HG03558 (cell line): Measurements from ENCODE around the gene DDX50.
A peak's percentile ranks its signal among the peaks of the same experiment; 100 is the strongest.
"Not testable (repeated sequence)": the region's sequence is repeated elsewhere in the genome, so short reads cannot be mapped to it uniquely, and the experiment has no call there.

Source experiments
- ATAC-seq: cut with Tn5 transposase; IDR thresholded peaks from one replicate; pipeline ENCODE4 v1.9.1; 2021; ENCODE audit warnings: moderate number of reproducible peaks; ENCODE audit not compliant: unreplicated experiment; ENCODE audit errors: extremely low read depth

The DDX50 gene

GRCh38 chr10:68899186-68899745, 1.8 kb upstream of the DDX50 start:
- ATAC-seq: no peak

DNA sequence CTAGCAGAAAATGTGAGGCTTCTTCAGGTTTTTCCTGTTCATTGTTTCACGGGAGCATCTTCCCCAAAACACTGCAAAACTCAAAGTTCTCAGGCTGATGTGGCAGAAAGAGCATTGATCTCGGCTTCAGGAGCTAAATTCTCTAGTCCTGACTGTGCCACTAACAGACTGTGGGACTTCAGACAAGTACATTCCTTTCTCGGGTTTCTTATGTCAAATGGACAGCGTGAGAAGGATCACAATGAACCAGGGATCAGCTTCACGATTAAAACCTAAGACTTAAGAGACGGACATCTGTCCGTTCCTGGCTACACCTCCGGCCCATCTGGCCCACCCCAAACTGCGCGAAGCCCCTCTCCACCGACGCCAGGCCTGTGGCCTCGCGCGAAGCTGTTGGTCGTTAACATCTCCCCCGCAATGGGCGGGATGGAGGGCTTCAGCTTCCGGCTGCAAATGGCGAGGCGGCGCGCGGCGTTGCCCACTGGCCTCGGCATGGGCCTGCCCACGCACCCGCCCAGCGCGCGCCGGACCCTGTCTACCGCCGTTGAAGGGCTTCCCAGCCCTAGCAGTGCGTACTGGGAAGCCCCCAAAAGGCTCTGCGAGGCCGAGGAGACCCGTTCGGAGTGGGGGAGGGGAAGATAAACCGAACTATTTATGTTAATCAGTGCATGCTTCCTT, 549 bp upstream of the DDX50 start:
- peak; percentile 23 for ATAC-seq

DNA sequence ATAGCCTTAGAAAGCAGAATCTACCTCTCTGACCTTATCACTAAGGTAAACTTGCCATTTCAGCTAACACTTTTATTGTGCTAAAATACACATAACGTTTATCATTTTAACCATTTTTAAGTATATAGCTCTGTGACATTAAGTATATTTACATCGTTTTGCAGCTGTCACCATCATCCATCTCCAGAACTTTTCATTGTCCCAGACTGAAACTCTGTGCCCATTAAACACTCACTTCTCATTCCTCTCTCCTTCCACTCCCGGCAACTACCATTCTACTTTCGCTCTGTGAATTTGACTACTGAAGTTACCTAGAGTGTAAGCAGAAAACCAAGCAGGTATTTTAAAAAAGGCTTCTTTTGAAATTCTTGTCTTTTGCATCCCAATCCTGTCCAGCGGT, 1.3 kb downstream of the DDX50 start:
- no peak for ATAC-seq

GRCh38 chr10:68924593-68924992, 23.5 kb downstream of the DDX50 start:
- no peak for ATAC-seq

DNA sequence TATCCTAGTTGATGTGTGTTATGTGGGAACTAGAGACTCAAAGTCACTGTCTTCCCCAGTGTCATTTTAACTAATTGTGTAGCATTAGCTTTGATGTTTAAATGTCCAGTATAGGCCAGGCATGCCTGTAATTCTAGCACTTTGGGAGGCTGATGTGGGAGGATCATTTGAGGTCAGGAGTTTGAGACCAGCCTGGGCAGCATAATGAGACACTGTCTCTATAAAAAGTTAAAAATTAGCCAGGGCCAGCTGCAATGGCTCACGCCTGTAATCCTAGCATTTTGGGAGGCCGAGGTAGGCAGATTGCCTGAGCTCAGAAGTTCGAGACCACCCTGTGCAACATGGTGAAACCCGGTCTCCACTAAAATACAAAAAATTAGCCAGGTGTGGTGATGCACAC, 24.4 kb downstream of the DDX50 start:
- ATAC-seq: no peak

GRCh38 chr10:68929157-68929556, 28.0 kb downstream of the DDX50 start:
- ATAC-seq: not testable (repeated sequence)

DNA sequence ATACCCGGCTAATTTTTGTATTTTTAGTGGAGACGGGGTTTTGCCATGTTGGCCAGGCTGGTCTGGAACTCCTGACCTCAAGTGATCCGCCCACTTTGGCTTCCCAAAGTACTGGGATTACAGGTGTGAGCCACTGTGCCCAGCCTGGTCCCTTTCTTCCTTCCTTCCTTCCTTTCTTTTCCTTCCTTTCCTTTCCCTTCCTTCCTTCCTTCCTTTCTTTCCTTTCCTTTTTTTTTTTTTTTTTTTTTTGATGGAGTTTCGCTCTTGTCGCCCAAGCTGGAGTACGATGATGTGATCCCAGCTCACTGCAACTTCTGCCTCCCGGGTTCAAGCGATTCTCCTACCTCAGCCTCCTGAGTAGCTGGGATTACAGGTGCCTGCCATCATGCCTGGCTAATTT, 28.8 kb downstream of the DDX50 start:
- not testable (repeated sequence) for ATAC-seq

- not testable (repeated sequence) for ATAC-seq
Observed at GRCh38 chr10:68932860-68933259, 31.7 kb downstream of the DDX50 start.

DNA sequence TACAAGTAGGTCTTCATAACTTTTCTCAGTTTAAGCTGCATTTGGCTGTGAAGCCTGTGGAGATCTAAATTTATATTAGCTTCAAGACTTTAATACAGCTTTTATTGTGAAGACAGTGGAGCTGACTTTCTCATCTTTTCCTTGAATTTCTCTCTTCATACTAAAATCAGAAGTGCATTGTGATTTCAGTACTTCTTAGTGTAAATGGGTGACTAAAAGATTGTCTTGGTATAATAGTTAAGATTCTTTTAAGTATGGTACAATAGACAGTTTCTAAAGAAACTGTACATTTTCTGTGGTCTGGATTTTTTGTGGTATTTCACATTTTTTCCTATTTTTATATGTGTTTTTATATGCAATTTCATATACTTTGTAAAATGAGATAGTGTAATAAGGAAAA, 33.9 kb downstream of the DDX50 start:
- ATAC-seq: no peak

GRCh38 chr10:68938117-68938516, 37.0 kb downstream of the DDX50 start:
- no peak for ATAC-seq

GRCh38 chr10:68938884-68939283, 37.8 kb downstream of the DDX50 start:
- ATAC-seq: no peak

GRCh38 chr10:68940917-68941316, 39.8 kb downstream of the DDX50 start:
- ATAC-seq: not testable (repeated sequence)

GRCh38 chr10:68950598-68950997, 49.5 kb downstream of the DDX50 start:
- ATAC-seq: no peak

DNA sequence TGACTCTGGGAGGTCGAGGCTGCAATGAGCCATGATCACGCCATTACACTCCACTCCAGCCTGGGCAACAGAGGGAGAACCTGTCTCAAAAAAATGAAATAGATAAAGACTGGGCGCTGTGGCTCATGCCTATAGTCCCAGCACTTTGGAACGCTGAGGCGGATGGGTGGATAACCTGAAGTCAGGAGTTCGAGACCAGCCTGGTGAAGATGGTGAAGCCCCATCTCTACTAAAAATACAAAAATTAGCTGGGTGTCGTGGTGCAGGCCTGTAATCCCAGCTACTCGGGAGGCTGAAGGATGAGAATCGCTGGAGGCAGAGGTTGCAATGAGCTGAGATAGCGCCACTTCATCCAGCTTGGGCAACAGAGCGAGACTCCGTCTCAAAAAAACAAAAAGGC, 53.8 kb downstream of the DDX50 start:
- ATAC-seq: no peak

GRCh38 chr10:68955355-68955831, 54.3 kb downstream of the DDX50 start:
- ATAC-seq: no peak

GRCh38 chr10:68955832-68956532, 54.9 kb downstream of the DDX50 start, which contains the start of gene DDX21:
Gene DDX21 (plus strand): TSS chr10:68956170. CDS start chr10:68956226, 56 bp downstream.
- ATAC-seq: peak; percentile 49

- ATAC-seq: no peak
Observed at GRCh38 chr10:68957284-68957615, 56.1 kb downstream of the DDX50 start.

GRCh38 chr10:68957654-68958053, 56.5 kb downstream of the DDX50 start:
- ATAC-seq: no peak

- ATAC-seq: no peak
Observed at GRCh38 chr10:68959695-68960527, 58.8 kb downstream of the DDX50 start.

- no peak for ATAC-seq
Observed at GRCh38 chr10:68963151-68963550, 62.0 kb downstream of the DDX50 start.

DNA sequence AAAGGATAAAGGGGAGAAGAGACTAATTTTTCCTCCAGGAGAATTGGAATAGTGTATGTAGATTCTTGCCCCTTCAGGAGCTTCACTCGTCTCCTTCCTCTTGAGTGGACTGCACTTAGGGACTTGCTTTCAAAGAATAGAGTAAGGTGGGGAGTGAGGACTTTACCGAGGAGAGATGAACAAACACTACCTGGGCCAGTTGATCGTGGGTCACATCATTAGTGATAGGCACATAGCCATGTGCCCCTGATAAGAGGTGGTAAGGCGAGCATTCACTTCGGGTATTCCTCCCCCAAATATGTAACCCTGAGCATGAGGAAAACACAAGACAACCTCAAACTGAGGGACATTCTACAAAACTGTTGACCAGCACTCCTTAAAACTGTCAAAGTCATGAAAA, 72.9 kb downstream of the DDX50 start:
- no peak for ATAC-seq
